Epidermal melanocyte (primary cell): ENCODE measurements around the gene DCPS.
A peak's percentile ranks its signal among the peaks of the same experiment; 100 is the strongest.
"Not testable (repeated sequence)": the region's sequence is repeated elsewhere in the genome, so short reads cannot be mapped to it uniquely, and the experiment has no call there.

Experiments
- DNase-seq: peaks from one replicate; pipeline ENCODE4 v3.0.0; 2011; ENCODE audit warnings: low spot score; ENCODE audit not compliant: insufficient read length

The DCPS gene

GRCh38 chr11:126303623-126304456 lies at the start of gene DCPS:
Gene DCPS, plus strand, starts transcription at chr11:126304060. Its CDS starts 21 bp downstream, at chr11:126304081.
- DNase-seq = peak; percentile 92

GRCh38 chr11:126254819-126255218 lies 49.0 kb upstream of the DCPS start:
- DNase-seq = no peak

DNA sequence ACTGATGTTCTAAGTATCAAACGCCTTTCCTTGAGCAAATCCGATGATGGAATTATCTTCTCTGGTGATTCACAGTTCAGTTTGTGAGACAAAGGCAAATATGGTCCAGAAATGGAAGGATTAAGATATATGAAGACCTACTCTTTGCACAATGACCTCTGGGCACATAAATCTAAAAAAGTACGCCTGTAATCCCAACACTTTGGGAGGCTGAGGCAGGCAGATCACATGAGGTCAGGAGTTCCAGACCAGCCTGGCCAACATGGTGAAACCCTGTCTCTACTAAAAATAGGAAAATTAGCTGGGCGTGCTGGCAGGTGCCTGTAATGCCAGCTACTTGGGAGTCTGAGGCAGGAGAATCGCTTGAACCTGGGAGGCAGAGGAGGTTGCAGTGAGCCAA lies 48.4 kb upstream of the DCPS start:
- not testable (repeated sequence) for DNase-seq

GRCh38 chr11:126256216-126256615 lies 47.6 kb upstream of the DCPS start:
- no peak for DNase-seq

DNA sequence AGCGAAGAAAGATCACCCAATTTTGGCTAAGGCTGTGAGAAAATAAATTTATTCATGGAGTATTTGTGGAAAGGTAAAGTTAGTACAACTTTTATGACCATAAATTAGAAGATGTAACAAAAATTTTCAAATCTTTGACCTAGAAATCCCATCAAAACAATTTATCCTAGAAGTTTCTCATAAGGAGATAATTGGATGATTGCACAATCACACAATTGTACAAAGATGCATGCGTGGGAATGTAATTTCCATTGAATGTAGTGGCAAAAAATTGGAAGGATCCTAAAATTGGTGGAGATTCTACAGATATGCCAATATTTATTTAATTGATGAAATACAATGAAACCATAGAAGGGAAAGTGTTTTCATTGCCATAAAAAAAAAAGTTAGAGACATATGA lies 46.7 kb upstream of the DCPS start:
- DNase-seq = no peak

- no peak for DNase-seq
These were observed 46.1 kb upstream of the DCPS start for GRCh38 chr11:126257764-126258163.

DNA sequence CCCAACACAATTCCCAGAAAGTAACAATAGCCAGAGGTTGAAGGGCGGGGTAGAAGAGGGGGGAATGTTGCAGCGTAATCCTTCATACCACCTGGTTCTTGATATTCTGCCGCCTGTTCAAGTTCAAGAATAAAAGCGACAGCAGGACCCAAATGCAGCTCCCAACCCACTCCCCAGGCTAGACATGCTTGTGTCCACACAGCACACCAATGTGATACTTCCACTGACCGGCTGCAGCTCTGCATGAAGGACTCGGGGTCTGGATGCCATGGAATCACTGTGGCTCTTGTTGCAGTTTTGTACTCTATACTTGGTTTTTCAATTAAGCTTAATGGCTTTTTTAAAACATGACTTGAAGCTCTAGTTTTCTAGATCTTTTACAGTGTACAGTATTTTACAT lies 41.6 kb upstream of the DCPS start:
- DNase-seq = no peak

DNA sequence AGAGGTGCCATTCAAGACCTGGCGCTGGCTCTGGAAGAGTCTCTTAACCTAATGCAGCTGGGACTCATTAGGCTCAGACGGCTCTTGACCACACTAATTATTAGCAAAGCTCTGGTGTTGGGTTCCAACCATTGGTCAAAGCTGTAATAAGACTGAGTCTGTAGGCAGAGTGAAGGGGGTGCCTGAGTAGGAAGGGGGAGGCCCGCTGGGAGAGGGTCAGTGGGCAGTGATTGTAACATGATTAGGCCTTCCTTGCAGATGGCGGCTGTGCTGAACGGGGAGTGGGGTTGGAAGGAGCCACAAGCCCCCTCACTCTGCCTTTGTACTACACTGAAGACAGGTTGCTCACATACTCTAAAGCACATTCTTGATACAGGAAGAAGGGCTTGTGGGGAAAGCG lies 40.4 kb upstream of the DCPS start:
- DNase-seq = no peak

DNA sequence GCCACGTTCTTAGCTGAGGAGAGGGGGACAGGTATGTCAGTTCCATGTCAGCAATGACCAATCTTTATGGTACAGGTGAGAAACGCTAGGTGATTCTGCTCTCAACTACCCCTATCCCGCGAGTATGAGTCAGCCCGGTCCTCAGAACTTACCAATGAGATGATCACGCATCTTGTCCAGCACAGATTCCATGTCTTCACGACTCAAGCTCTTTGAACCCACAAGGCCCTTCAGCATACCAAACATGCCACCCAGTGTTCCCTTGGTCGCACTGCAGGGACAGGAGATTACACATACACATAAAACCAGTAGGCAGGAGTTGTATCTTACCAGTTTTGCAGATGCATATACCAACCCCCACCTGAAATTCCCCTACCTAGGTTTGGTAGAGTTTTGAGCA lies 38.0 kb upstream of the DCPS start:
- DNase-seq = no peak

GRCh38 chr11:126267650-126268049 lies 36.2 kb upstream of the DCPS start:
- no peak for DNase-seq

DNA sequence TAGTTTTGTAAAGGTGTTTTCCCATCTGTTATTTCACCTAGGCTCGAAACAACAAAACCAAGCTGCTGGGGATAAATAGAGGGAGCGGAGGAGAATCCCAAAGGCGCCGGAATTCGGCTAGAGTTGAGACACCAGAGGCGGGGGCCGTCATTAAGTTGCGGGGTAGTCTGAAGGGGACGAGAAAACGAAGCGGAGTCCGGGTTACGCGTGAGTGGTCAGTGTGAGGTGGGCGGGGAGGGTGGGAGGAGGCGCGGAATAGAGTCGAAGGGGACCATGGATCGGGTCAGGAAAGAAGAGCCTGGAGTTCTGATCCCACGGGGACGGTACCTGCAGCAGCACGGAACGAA lies 35.5 kb upstream of the DCPS start:
- peak; percentile 33 for DNase-seq

GRCh38 chr11:126268708-126269579 lies 34.9 kb upstream of the DCPS start, which contains the start of the genes FOXRED1 and SRPRA:
Gene FOXRED1, plus strand, starts transcription at chr11:126269154. Its CDS starts 53 bp downstream, at chr11:126269207.
Gene SRPRA, minus strand, starts transcription at chr11:126268895. Its CDS starts 91 bp downstream, at chr11:126268804.
- DNase-seq = peak; percentile 100

- DNase-seq = no peak
These were observed 26.5 kb upstream of the DCPS start for GRCh38 chr11:126277322-126277721.

DNA sequence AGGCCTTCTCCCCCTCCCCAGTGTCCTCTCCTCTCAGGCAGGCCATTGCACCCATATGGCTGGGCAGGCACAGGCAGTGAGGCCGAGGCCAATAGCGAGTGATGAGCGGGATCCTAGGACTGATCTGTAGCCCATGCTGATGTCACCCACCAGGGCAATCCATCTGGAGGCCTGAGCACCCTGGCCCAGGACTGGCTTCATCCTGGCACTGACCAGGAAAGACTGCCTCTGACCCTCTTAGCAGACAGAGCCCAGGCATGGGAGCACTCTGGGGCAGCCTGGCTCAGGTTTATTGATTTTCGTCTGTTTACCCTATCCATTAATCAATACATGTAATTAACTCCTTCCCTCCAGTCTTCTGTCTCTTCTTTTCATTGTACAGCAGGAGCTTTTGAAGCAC lies 26.1 kb upstream of the DCPS start:
- no peak for DNase-seq

GRCh38 chr11:126279191-126279590 lies 24.7 kb upstream of the DCPS start:
- DNase-seq = no peak

DNA sequence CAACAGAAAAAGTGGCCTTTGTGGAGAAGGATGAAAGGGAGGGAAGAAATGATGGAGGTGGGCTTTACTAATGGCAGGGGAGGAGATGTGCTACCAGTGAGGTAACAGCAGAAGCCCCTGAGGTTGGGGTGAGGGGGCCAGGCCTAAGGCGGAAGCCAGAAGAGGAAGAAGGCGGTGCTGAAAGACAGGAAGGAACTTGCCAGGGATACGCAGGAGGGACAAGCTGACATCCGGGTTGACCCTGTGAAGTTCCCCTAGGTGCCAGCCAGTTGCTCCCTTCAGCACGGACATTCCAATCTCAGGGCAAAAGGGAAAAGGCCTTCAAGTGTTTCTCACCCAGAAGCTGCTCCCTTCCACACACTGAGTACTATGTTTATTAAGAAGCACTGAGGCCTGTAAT lies 23.3 kb upstream of the DCPS start:
- no peak for DNase-seq

GRCh38 chr11:126281245-126281644 lies 22.6 kb upstream of the DCPS start:
- no peak for DNase-seq

GRCh38 chr11:126281666-126282175 lies 22.1 kb upstream of the DCPS start:
- DNase-seq = no peak

DNA sequence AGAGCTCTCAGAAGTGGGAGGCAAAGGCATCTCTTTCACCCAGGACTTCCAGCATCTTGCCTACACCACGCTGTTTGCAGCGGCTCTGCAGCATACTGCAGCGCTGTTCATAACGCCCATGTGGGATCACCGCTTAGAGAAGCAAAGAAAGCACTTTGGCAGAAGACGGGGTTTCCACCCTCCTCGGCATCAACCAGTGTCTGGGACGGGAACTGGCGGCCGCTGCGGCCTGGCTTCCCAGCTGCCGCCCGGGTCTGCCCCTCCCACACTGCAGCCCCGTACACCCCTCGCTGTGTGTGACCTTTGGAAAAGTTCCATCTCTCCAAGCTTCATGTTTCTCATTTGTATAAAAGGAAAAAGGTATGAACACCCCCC lies 21.5 kb upstream of the DCPS start:
- peak; percentile 48 for DNase-seq

- DNase-seq = peak; percentile 73
These were observed 20.9 kb upstream of the DCPS start, which contains the start of gene TIRAP for GRCh38 chr11:126282736-126283591. Gene TIRAP, plus strand, starts transcription at chr11:126283093. Its CDS starts 7,802 bp downstream, at chr11:126290895.

GRCh38 chr11:126284829-126285228 lies 19.0 kb upstream of the DCPS start:
- DNase-seq = no peak
